GM21367 (cell line): Measurements from ENCODE around the gene TRAM2.

ENCODE experiments used
- ATAC-seq: cut with Tn5 transposase; IDR thresholded peaks from one replicate; pipeline ENCODE4 v1.9.1; 2021; ENCODE audit not compliant: unreplicated experiment

TRAM2 gene

DNA sequence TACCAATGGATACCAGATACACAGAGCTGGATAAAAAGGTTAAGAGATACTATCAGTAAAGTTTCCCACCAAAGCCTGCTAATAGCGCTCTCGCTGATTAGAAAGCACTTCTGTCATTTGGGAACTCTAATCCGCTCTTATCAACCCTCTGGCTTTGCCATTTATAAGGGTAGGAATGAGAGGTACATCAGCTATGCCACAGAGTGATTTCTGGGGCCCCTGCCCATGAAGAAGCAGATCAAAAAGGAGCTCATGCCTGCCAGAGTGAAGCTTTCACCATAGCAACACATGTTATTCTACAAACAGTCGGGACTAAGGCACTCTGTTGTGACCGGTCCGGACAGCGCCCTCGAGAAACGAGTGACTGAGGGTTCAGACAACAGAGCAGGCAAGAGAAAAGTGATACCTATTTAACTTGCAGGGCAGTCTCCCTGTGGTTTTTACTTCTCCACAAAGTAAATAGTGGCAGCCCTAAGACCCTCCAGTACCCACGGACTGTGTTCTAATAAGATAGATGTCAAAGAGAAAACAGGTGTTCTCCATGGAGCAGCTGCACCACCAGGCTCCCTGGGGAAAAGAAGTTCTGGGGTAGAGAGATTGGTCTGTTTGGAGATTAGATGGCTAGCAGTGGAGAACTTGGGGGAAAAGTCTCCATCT lies 5.6 kb downstream of the TRAM2 start:
- ATAC-seq, result no peak

DNA sequence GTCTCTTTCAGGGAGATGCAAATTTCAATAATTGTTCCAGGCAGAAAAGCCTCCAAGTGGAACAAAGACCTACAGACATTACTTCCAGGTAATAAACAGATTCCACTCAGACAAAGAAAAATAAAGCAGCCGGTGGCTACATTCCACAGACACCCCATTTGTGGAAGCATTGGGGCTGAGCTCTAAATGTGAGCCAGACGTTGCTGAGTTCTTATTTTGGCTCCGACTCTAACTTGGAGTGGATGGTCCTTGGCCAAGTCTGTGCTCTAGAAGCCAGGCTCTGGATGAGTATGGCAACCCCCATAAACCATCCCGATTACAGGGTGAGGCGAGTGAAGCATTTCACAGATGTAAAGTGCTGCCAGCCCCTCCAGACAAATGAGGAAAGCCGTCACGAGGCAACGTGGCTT lies 6.6 kb downstream of the TRAM2 start:
- no peak for ATAC-seq

DNA sequence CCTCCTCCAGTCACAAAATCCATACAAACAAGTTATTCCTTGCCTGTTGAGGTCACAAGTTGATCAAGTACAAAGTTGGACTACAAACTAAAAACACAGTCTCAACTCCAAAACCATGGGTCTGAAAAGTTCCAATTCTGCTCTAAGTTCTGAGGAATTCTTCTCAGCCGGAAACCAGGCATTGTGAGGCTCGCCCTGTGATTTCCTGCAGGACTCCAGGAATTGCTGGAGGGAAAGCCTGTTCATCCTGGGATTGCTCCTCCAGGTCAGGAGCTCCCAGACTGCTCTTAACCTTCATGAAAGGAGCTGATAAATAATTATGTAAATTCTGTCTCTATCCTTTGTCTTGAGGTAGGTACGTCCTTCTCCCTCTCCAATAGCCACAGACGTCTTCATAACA lies 8.5 kb downstream of the TRAM2 start:
- no peak for ATAC-seq

DNA sequence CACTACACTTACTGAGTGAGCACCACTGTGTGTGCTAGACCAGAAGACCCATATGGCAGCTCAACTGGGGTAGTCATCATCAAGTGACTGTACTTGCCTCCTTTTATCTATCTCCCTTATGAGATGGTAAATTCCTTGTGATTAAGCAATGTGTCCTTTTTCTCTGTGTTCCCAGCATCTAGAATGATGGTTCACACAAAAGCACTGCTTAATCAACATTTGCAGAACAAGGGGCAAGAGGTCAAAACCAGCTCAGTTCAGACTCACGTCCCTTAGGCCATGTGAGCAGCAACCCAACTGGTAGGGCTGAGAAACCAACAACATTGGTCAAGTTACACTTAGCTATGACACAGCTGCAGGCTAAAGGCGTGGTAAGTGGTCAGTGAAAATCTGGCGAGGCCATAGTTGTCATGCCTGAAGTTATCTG lies 10.0 kb downstream of the TRAM2 start:
- ATAC-seq, result no peak

DNA sequence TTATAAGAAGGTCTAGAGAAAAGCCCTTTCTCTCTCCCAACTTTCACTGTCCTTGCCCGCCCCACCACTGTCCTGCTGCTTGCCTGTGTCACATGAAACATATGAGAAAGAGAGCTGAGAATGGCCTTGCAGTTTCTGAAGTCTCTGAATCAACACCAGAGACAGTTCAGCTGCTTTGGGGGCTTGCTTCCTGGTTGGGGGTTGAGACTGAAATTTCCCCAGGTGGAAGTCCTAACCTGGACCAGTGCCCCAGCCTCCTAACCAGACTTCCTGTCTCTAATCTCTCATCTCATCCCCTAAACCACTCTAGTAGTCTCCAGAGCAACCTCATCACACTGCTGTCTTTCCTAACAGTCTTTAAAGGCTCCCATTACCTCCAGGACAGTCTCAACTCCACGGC lies 10.7 kb downstream of the TRAM2 start:
- peak; percentile 43 for ATAC-seq

DNA sequence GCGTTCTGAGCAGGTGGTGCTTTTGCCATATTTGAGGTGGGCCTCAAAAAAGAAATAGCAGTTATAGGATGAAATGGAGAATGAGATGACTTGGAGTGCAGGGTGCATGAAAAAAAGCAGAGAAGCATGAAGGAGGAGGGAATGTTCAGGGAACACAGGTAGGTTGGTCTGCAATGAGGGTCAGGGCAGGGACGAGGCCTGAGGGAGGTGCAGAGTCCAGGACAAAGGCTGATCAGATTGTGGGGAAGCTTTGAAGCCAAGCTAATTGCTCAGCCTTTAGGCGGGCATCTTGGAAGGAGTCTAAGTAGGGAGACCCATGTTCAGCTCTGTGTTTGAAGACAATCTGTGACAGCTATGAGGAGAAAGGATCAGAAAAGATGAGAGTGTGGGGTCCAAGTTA lies 12.0 kb downstream of the TRAM2 start:
- ATAC-seq, result no peak

DNA sequence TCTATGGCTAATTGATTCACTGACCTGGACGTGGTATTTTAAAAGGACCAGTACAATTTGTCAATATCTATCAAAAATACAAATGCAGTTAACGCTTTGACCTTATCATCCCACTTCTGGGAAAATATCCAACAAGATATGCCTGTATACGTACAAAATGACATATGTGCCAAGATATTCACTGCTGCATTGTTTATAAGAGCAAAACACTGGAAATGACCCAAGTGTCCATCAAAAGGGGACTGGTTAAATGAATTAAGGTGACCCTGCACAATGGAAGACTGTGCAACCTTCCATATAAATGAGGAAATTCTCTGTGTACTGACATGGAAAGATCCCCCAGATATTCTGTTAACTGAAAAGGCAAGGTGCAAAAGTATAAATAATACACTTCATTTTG lies 13.9 kb downstream of the TRAM2 start:
- ATAC-seq, result no peak

DNA sequence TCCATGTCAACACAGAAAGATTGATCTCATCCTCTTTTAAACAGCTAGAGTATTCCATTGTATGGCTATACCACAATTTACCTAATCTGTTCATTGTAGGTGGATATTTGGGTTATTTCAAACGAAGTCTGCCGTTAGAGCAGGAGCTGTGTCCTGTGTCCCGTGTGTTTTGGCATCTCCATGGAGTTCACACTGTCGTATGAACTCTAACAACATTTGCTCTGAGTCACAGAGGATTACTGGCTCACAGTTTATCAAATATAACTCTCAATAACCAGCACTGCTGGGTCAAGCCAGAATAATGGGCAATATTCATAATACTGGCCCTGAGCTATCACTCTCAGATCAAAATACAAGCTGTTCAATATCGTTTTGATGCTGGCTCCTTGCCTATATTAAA lies 16.4 kb downstream of the TRAM2 start:
- ATAC-seq, result no peak

DNA sequence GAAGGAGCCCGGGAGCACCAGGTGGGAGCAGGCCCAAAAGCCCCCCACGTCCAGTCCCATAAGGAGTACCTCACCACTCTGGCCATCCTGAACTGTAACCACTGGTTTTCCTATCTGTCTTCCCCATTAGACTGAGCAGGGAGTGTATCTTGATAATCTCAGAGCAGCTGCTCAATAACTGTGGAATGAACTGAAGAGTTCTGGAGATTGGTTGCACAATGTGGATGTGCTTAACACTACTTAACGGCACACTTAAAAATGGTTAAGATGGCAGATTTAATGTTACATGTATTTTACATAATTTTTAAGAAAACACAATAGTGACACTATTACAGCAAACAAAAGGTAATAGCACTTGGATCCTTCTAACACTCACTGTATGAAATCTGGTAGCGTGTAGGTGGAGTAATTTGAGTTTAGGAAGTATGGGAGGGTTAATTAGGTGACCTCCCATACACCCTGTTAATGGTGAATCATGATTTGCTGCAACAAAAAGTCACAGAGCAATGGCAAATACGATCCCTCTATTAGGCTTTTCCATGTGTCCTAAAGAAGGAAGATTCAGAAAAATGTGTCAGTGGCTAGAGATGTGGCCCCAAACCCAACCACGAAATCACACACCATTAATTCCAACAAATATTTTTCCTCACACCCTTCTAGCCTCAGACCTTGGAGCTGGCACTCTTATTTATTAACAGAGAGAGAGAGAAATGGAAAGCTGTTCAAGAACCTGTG lies 18.4 kb downstream of the TRAM2 start:
- no peak for ATAC-seq

DNA sequence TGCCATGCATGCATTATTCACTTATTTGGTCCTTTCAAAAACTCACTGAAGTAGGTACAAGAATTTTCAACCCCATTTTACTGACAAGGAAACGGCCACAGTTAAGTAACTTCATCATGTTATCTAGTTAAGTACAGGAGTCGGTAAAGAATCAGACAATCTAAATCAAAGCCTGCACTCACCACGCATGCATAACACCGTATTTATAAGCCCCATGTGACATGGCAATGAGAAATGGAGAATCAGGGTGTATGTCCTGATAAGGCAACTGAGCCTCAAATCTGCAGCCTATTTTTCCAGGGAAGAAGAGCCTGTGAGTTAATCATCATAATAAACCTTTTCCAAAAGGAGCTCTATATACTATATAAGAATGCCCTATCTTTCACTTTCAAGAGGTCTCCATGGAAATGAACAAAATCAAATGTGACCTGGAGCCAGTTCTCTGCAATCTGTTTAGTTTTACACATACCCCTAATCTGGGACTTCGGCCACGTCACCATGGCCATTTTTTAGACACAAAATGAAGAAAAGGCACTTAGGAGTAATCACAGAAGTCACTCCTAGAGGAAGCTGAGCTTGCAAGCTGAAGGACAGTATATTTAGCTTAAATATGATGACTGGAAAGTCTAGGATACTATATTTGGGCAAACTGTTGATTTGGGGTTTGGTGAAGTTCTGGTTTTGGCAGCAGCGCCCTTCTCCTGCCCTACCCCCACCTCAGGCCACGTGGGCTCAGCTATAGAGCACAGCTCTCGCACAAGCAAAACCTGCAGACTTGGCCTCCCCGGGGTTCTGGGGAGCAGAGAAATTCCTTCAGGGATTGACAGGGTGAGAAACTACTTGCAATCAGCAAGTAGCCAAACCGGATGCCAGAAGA lies 19.2 kb downstream of the TRAM2 start:
- ATAC-seq, result no peak

DNA sequence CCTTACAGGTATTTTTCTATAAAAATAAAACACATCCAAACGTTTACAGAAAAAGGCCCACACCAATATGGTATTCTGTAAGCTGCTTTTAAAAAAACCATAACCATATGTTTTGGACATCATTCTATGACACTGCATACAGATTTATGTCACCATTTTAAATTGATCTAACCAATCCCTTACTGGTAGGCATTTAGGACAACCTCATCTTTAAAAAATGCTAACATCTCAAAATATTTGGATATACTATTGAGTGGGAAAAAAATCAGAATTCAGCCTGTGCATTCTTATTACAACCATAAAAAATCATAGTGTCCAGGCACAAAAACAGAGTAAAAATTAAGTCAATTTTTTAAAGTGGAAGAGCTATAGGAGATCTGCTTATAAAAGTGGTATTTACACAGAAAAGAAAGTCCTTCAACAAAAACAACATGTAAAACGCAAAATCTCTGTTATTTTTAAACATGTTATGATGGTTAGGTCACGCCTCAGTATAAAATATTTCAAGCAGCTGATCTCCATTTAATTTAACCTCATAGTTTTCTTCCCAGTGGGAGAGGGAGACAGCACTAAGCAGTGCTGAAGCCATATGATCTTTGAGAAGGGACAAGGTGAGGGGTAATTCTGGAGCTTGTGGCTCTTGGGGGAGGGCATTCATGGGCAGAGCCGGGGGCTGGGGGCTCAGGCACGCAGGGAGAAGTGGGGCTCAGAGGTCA lies 21.2 kb downstream of the TRAM2 start:
- ATAC-seq, result no peak

DNA sequence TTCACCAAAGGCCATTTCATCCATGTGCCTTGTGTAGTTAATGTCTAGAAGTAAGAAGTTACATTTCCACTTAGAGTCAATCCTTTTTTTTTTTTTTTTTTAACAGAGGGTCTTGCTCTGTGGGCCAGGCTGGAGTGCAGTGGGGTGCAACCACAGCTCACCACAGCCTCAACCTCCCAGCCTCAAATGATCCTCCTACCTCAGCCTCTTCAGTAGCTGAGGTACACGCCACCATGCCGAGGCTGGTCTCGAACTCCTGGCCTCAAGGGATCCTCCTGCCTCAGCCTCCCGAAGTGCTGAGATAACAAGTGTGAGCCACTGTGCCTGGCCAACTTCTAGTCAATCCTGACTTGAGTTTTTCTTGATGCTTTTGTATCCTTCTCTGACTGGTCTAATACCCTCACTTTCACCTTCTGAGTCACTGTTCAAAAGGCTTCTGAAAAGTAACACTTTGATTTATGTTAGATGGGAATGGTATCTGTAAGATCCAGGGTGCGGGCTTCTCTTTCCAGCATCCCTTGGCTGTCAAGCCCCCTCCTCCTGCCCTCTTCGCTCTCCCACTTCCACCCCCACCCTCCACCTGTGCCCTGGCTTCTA lies 22.1 kb downstream of the TRAM2 start:
- ATAC-seq, result no peak

DNA sequence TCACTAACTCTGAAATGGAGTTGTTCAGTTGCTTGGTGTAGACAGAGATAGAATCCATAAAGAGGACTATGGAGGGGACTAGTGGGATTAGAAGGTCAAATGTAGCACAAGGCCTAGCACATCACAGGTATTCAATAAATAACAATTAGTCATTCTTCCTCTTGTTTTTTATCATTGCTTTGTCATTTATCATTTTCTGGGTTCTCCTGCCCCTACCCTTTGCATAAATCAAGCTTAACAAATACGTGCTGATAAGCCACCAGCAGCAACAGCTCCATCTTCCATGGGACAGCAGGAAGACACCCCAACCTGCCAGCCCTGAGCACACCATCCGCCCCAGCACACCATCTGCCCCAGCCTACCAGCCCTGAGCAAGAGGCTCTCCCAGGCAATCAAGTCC lies 23.1 kb downstream of the TRAM2 start:
- no peak for ATAC-seq

DNA sequence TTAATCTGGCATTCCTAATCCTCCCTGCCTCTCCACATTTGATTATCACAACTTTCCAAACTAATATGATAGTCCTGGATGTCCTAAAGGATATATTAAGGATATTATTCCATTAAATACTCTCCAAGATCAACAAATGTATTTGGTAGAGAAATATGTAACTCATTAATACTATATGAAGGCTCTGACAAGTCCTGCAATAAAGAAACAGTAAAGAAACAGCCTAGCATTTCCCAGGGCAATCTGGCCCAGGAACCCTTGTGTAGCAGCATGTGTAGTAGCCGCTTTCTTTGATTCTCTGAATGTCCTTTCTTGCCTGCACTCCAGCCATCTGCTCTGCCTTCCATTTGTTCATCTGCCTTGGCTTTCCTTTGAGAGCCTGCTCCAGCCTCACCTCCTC lies 23.7 kb downstream of the TRAM2 start:
- no peak for ATAC-seq

DNA sequence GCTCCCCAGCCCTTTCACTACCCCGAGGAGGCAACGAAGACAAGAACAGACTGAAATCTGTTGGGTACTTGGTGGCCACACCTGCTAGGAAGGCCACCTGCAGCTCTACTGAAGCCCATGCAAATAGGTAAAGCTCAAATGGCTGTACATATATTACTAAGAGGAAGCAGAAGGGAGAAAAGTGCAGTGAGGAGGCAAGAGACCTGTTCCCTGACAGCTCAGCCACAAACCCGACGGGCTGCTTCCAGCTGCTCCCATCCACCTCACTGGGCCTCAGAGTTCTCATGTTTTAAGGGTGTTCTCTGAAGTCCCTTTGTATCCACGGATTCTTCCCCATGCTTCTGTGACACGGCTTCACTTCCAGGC lies 24.6 kb downstream of the TRAM2 start:
- peak; percentile 94 for ATAC-seq

DNA sequence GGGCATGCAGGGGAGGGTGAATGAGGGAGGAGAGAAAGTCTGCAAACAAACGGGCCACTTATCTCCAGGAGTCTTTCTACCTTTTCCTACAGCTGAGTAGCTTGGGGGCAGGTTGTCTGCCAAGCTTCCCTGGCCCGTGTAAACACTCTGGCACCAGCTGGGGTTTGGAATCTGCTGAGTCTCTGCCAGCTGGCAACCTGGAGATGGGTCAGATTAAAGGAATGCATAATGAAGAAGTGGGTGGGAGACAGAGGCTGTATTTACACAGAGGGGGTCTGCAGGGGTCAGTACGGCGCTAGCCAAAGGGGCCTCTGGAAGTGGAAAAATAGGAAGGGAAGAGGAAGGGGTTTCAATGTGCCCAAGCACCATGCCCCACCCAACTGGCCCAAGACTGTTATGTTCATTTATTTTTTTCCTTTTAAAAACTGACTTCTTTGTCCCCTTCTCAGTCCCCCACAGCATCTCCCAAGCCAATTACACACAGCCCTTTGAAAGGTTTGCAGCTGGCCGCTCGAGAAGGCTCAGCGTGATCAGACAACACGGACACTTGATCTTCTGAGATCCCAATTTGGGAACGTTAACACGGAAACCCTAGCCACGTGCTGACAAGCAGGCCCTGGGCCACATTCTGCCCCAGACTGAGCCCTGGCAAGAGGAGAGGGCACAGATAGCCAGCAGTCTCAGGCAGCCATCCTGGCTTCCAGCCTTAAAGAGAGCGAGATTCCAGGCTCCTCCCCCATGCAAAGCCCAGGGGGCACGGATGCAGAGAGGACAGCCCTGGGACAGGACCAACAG lies 25.2 kb downstream of the TRAM2 start:
- ATAC-seq, result no peak

DNA sequence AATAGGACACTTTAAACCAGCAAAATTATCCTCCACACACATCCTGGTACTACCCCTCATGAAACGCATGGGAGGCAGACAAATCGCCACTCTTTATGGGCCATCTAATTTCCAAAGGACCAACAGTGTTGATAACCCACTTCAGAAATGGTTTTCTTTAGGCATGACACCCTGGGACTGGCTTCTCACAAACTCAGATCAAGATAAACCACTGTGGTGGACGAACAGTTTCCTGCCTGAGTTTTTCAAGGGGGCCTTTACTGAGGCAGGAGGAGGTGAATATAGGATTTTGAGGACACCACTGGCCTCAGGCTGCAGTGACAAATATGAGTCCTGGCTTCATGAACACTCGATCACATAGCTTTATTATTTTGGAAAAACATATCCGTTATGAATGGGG lies 26.0 kb downstream of the TRAM2 start:
- no peak for ATAC-seq

DNA sequence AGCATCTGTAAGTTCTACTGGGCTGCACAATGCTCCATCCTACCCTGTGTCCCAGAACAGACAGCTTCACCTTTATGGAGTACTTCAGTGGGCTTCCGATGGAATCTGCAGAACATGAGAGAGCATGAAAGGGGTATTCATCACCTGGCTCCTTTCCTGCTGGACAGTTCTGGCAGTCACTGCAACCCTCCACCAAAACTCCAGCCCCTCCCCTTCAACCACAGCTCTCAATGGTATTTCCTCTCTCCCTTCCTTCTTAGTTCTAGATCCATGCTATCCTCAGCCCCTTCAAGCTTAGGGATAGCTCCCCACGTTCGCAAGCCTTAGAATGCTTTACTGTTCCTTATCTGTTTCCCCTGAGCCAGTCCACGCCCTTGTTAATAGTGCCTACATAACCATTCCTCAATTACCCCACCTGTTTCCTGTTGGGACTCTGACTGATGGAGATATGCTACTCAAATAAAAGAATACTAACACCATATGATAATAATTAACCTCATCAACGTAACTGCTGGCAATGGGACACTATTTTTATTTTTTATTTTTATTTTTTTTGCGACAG lies 26.8 kb downstream of the TRAM2 start:
- ATAC-seq, result no peak

DNA sequence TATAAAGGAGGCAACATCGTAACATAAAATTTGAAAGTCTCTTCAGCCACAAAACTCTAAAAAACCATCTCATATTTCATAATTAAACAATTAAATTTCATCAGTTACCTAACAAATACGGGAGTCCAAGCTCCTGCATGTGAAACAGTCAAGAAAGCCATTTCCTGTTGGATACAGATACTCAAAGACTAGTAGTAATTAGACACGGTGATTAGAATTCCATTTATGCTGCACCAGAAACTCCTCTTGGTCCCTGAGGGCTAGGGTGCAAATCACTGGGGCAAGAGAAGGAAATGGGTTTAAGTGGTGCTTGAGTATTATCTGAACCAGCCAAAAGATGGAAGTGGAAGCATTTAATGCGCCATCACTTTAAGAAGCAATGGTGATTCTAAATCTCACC lies 27.4 kb downstream of the TRAM2 start:
- ATAC-seq, result no peak

DNA sequence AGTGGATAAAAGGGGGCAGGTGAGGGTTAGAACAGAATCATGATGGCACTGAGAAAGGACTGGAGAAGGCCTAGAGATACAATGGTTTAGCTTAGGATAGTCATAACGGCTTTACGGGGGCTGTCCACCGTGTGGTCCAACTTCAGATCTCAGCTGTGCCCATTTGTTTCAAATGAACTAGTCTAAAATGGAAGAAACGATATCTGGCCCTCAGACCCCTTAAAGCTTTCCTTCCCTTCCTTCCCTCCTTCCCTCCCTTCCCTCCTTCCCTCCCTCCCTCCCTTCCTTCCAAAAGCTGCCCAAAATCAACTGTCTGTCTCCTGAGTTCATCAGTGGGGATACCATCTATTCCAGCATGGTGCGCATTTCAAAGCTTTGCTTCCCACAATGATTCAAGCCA lies 27.9 kb downstream of the TRAM2 start:
- ATAC-seq, result no peak
